NCI-H345 (cell line): ENCODE results near the gene ERC1.

ENCODE experiments used
- DNase-seq: peaks from one replicate; lab custom pipeline; 2025; lab: John Stamatoyannopoulos, UW

The ERC1 gene

GRCh38 chr12:1439687-1440086, 448.7 kb downstream of the ERC1 start:
- no peak for DNase-seq

GRCh38 chr12:1443421-1444141, 452.6 kb downstream of the ERC1 start:
- no peak for DNase-seq

- DNase-seq, result no peak
Measured at GRCh38 chr12:1444142-1444516, 453.1 kb downstream of the ERC1 start.

GRCh38 chr12:1445807-1446206, 454.8 kb downstream of the ERC1 start:
- no peak for DNase-seq

- no peak for DNase-seq
Measured at GRCh38 chr12:1448336-1448735, 457.3 kb downstream of the ERC1 start.

GRCh38 chr12:1453810-1454209, 462.8 kb downstream of the ERC1 start:
- DNase-seq, result no peak

GRCh38 chr12:1456885-1457284, 465.9 kb downstream of the ERC1 start:
- DNase-seq, result no peak

GRCh38 chr12:1457901-1458300, 466.9 kb downstream of the ERC1 start:
- DNase-seq, result no peak

- DNase-seq, result no peak
Measured at GRCh38 chr12:1459339-1459738, 468.3 kb downstream of the ERC1 start.

GRCh38 chr12:1463073-1463905, 472.3 kb downstream of the ERC1 start:
- DNase-seq, result no peak

GRCh38 chr12:1464925-1465324, 473.9 kb downstream of the ERC1 start:
- DNase-seq, result no peak

GRCh38 chr12:1465990-1466389, 475.0 kb downstream of the ERC1 start:
- no peak for DNase-seq

GRCh38 chr12:1466481-1467154, 475.6 kb downstream of the ERC1 start:
- DNase-seq, result no peak

- no peak for DNase-seq
Measured at GRCh38 chr12:1467710-1468109, 476.7 kb downstream of the ERC1 start.

- peak; percentile 16 for DNase-seq
Measured at GRCh38 chr12:1469070-1469469, 478.0 kb downstream of the ERC1 start.

GRCh38 chr12:1470051-1470450, 479.0 kb downstream of the ERC1 start:
- no peak for DNase-seq

- no peak for DNase-seq
Measured at GRCh38 chr12:1471224-1471623, 480.2 kb downstream of the ERC1 start.

- DNase-seq, result no peak
Measured at GRCh38 chr12:1473418-1473817, 482.4 kb downstream of the ERC1 start.

- DNase-seq, result peak; percentile 56
Measured at GRCh38 chr12:1474041-1474573, 483.1 kb downstream of the ERC1 start.

- DNase-seq, result peak; percentile 79
Measured at GRCh38 chr12:1474574-1475153, 483.6 kb downstream of the ERC1 start.

GRCh38 chr12:1479645-1480044, 488.6 kb downstream of the ERC1 start:
- no peak for DNase-seq

- DNase-seq, result no peak
Measured at GRCh38 chr12:1481326-1481725, 490.3 kb downstream of the ERC1 start.
